Activated CD4-positive, alpha-beta T cell treated with anti-CD3 and anti-CD28 coated beads for 36 hours (primary cell): Measurements from ENCODE around the gene IDH3G. TPM values are rescaled to one million over a fixed set of nuclear protein-coding genes. Genes with fewer than 3 reads are reported as not detected.
"Not testable (repeated sequence)": the region's sequence is repeated elsewhere in the genome, so short reads cannot be mapped to it uniquely, and the experiment has no call there.

Experiments
- ATAC-seq: fragments of 200-7000 bp; cut with Tn5 transposase; one replicate; pipeline ENCODE4 v1.10.0; 2021; ENCODE audit warnings: mild to moderate bottlenecking, moderate library complexity
- CTCF ChIA-PET: fragments of 350-600 bp; sonication (Branson Sonifier 250); formaldehyde crosslinking; loops from one replicate; lab custom pipeline; 2021; ENCODE audit warnings: antibody characterized with exemption; lab: Charles Lee
- POLR2A ChIA-PET: fragments of 350-600 bp; sonication (Branson Sonifier 250); formaldehyde crosslinking; loops from one replicate; lab custom pipeline; 2021; ENCODE audit warnings: antibody characterized with exemption, inconsistent platforms; lab: Charles Lee
- DNase-seq: peaks from one replicate; pipeline ENCODE4 v3.0.0-alpha.2; 2020
- H3K27ac Mint-ChIP-seq: one replicate; pipeline ENCODE4 v1.8.0; 2021; ENCODE audit warnings: mixed read lengths
- H3K27me3 Mint-ChIP-seq: one replicate; pipeline ENCODE4 v1.8.0; 2021; ENCODE audit warnings: mixed read lengths
- H3K36me3 Mint-ChIP-seq: one replicate; pipeline ENCODE4 v1.8.0; 2021; ENCODE audit warnings: low read depth, mixed read lengths
- H3K4me1 Mint-ChIP-seq: one replicate; pipeline ENCODE4 v1.8.0; 2021; ENCODE audit warnings: mixed read lengths
- H3K4me3 Mint-ChIP-seq: one replicate; pipeline ENCODE4 v1.8.0; 2021; ENCODE audit warnings: mild to moderate bottlenecking, moderate library complexity, mixed read lengths
- H3K9me3 Mint-ChIP-seq: one replicate; pipeline ENCODE4 v1.8.0; 2021; ENCODE audit warnings: low read depth, mixed read lengths
- intact Hi-C, 2 experiments: fragments of 100-400 bp; cut with DNase I in 1 of 2; cut with micrococcal nuclease in 1 of 2; formaldehyde crosslinking; loops; one replicate each; pipeline versions ENCODE4 v1.14.2 to v1.15.1; 2022 to 2024; cut with DNase I, micrococcal nuclease
- total RNA-seq, 2 experiments: library from RNA; stranded (reverse); gene quantifications; one replicate each; pipeline ENCODE4 v1.2.3, GENCODE V29; 2021

The IDH3G gene
- total RNA-seq, 2 experiments from 2014 or later: 48.8 to 62.4 TPM

DNA sequence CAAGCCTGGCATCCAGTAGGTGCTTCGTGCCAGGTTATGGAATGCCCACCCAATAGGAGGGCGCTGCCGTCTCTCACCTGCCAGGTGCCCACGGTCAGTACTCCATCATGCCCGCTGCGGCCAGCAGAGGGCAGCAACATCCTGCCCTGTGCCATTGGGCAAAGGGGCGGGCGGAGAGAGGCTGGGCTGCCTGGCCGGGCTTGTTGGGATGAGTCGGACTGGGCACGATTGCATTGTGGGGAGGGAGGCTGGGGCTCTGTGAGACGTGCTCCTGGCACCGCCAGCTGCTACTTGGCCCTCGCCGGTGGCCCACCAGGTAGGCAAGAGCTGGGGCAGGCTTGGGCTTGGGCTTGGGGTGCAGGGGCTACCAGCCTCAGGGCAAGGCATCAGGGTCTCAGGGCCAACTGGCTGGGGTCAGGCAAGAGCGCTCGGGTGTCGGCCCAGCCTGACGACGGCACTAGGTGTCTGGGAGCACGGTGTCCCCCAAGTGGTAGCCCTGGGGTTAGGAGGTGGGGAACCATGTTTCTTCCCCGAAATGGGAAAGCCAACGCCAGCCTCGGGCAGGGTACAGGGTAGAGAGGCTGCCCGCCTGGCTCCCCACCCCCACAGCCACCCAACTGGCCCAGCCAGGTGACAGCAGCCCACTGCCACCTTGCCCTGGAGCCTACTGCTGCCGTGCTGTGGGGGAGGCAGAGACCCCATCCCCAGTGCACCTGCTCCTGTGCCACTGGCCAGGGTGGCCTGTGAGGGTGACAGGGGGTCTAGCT, 30.0 kb downstream of the IDH3G start, which contains the start of gene PLXNB3:
Gene PLXNB3, plus strand, starts transcription at position 261 of the 767 bp plus-strand sequence. CDS start 1,287 bp downstream, outside the sequence.
- H3K36me3 Mint-ChIP-seq: no peaks in the 10 kb centered on the region
- ATAC-seq (peak; percentile 87), DNase-seq (peak; percentile 86)
- no peaks in the 10 kb centered on the region for H3K9me3 Mint-ChIP-seq
- POLR2A ChIA-PET: no interaction called here
- intact Hi-C loops: loop anchor here (1.0 to 5.0 kb wide), 7 partner anchors 30 to 189 kb away; partner anchors contain the start of genes AVPR2 (in 1 of the 2), IDH3G (in 1 of the 2) and SSR4 (in 1 of the 2)
- H3K27ac Mint-ChIP-seq: no peak within 1 kb of the TSS
- H3K27me3 Mint-ChIP-seq: no peaks in the 10 kb centered on the region
- no peak within 1 kb of the TSS for H3K4me3 Mint-ChIP-seq
- peaks cover 9% of the 10 kb centered on the region for H3K4me1 Mint-ChIP-seq
- CTCF ChIA-PET: interaction anchor here (0.7 to 1.4 kb wide), 4 partner anchors 165 to 186 kb away, joined by 3 to 8 read pairs (median 4); no protein-coding TSS in a partner anchor

DNA sequence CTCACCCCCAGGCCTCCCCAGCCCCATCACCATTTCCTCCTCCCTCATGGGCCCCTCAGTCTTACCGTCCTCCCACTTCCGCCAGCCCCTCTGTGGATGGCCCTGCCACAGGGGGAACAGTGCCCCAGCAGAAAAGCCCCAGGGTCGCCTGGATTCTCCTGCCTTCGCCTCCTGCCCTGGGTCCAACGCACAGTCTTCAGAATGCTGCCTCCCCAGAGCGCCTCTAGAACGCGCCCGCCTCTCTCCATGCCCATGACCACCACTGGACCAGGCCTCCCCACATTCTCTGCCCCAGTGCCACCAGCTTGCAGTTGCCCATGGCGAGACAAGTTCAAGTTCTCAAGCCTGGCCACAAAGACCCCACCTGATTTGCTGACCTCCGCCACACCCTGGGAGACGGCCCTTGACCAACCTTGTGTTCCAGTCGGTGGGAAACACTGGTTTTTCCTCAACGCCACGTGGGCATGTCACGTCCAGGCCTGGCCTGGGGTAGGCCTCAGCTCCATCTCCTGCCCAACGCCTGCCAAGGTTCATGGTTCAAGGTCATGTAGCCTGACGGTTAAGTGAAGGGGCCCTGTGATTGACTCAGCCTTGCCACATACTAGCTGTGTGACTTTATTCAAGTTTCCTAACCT, 30.8 kb downstream of the IDH3G start:
- Mint-ChIP-seq H3K27ac (no peak overlapping the region), H3K4me1 (peaks cover 9% of the 10 kb centered on the region), H3K36me3 (no peaks in the 10 kb centered on the region), H3K4me3 (no peak overlapping the region), H3K27me3 (no peaks in the 10 kb centered on the region), H3K9me3 (no peaks in the 10 kb centered on the region)
- ATAC-seq (no peak), DNase-seq (no peak)
- intact Hi-C loops: loop anchor here (5.0 kb wide), 3 partner anchors 119 to 184 kb away; partner anchors contain the start of gene AVPR2 (in 1 of the 2)
- POLR2A ChIA-PET: no interaction called here
- CTCF ChIA-PET: interaction anchor here (0.7 to 1.4 kb wide), 5 partner anchors 11 to 186 kb away, joined by 3 to 8 read pairs (median 3); no protein-coding TSS in a partner anchor

DNA sequence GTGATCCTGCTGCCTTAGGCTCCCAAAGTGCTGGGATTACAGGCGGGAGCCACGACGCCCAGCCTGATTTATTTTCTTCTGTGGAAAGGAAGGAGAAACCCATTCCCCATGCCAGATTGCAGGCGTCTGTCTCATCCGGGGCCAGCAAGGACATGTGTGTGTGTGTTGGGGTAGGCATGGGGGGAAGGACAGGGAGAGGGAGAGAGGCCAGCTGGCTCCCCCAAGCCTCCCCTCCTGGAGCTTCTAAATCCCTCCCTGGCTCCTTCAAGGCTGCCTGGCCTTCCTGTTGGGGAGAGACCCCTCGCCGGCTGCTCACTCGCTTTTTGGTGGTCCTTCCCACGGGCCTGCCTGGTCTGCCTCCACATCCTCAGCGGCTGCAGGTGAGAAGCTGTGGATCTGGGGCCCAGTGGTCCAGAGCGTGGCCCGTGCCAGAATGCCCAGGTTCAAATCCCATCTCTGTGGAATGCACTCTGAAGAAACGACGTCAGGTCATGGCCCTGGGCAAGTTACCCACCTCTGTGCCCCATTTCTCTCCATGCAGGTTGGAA, 31.5 kb downstream of the IDH3G start:
- Mint-ChIP-seq H3K4me3 (no peak overlapping the region), H3K27me3 (no peaks in the 10 kb centered on the region), H3K27ac (no peak overlapping the region), H3K36me3 (no peaks in the 10 kb centered on the region), H3K4me1 (peaks cover 9% of the 10 kb centered on the region), H3K9me3 (no peaks in the 10 kb centered on the region)
- CTCF ChIA-PET: interaction anchor here (1.4 kb wide), 2 partner anchors 11 to 187 kb away, joined by 3 to 8 read pairs; no protein-coding TSS in a partner anchor
- POLR2A ChIA-PET: no interaction called here
- intact Hi-C loops: loop anchor here (5.0 kb wide), 3 partner anchors 120 to 185 kb away; partner anchors contain the start of gene AVPR2 (in 1 of the 2)
- DNase-seq (no peak), ATAC-seq (no peak)

DNA sequence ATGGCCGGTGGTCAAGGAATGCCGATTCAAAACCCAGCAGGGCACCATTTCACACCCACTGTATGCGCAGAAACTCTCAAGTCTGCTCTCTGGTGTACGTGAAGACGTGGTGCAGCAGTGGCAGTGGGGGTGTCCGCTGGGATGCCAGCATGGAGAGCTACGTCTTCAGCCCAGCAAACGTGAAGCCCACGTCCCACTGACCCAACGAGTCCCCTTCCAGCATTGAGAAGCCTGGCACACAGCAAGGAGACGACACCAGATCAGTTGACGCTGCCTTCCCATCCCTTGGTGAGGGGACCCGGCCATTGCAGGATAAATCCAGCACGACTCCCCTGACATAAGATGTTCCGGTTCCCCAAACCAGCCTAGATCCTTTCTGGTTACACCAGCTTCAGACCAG, 32.3 kb downstream of the IDH3G start:
- intact Hi-C loops: loop anchor here (5.0 kb wide), 3 partner anchors 120 to 185 kb away; partner anchors contain the start of gene AVPR2 (in 1 of the 2)
- H3K4me3 Mint-ChIP-seq: no peak overlapping the region
- H3K4me1 Mint-ChIP-seq: peaks cover 9% of the 10 kb centered on the region
- no peak overlapping the region for H3K27ac Mint-ChIP-seq
- POLR2A ChIA-PET: no interaction called here
- H3K36me3 Mint-ChIP-seq: no peaks in the 10 kb centered on the region
- no peaks in the 10 kb centered on the region for H3K27me3 Mint-ChIP-seq
- CTCF ChIA-PET: interaction anchor here (1.4 kb wide), 1 partner anchor 10 kb away, joined by 3 read pairs; no protein-coding TSS in a partner anchor
- no peak for ATAC-seq
- H3K9me3 Mint-ChIP-seq: no peaks in the 10 kb centered on the region
- no peak for DNase-seq

DNA sequence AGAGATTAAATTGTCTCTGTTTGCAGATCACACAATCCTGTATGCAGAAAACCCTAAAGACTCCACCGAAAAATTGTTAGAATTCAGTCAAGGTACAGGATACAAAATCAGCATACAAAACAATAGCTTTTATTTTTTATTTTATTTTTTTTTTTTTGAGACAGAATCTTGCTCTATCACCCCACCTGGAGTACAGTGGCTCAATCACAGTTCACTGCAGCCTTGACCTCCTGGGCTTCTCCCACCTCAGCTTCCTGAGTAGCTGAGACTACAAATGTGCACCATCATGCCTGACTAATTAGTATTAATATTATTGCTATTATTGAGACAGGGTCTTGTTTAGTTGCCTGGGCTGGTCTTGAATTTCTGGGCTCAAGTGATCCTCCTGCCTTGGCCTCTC, 39.0 kb downstream of the IDH3G start:
- CTCF ChIA-PET: no interaction called here
- H3K4me3 Mint-ChIP-seq: no peak overlapping the region
- no peaks in the 10 kb centered on the region for H3K4me1 Mint-ChIP-seq
- H3K27ac Mint-ChIP-seq: no peak overlapping the region
- no peaks in the 10 kb centered on the region for H3K36me3 Mint-ChIP-seq
- intact Hi-C loops: no loop called here
- POLR2A ChIA-PET: no interaction called here
- ATAC-seq (no peak), DNase-seq (no peak)
- no peaks in the 10 kb centered on the region for H3K9me3 Mint-ChIP-seq
- no peaks in the 10 kb centered on the region for H3K27me3 Mint-ChIP-seq

DNA sequence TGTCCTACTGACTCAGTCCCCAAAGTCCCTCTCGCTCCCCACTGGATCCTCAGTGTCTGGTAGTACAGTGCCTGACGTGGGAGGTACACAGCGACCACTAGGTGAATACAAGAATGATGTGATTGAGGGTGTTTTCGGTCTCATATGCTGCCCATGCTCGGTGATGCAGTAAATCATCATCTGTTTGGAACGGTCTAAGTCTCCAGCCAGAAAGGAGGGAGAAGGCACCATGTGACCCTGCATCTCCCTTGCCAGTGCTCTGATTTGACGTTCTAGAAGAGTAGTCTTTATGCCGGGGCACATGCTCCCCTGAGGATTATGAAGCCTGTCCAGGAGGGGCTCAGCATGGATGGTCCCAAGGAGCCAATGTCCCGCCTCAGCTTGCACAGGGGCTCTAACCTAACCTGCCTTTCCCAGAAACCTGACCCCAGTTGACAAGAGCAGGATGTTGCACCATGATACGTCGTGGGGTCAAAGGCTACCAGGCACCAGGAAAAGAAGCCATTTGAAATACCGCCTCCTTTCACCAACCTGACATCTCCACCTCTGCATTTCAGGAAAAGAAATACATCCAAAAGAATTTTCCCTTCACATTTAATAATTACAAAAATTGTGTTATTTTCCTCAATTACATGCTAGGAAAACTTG, 43.9 kb downstream of the IDH3G start:
- ChIA-PET CTCF (interaction anchor here (1.2 kb wide), 1 partner anchor 217 kb away, joined by 3 read pairs; no protein-coding TSS in a partner anchor), POLR2A (no interaction called here)
- intact Hi-C loops: no loop called here
- no peaks in the 10 kb centered on the region for H3K36me3 Mint-ChIP-seq
- no peak overlapping the region for H3K4me3 Mint-ChIP-seq
- no peaks in the 10 kb centered on the region for H3K4me1 Mint-ChIP-seq
- ATAC-seq: no peak
- no peak for DNase-seq
- no peaks in the 10 kb centered on the region for H3K9me3 Mint-ChIP-seq
- H3K27ac Mint-ChIP-seq: no peak overlapping the region
- peaks cover 2% of the 10 kb centered on the region for H3K27me3 Mint-ChIP-seq

DNA sequence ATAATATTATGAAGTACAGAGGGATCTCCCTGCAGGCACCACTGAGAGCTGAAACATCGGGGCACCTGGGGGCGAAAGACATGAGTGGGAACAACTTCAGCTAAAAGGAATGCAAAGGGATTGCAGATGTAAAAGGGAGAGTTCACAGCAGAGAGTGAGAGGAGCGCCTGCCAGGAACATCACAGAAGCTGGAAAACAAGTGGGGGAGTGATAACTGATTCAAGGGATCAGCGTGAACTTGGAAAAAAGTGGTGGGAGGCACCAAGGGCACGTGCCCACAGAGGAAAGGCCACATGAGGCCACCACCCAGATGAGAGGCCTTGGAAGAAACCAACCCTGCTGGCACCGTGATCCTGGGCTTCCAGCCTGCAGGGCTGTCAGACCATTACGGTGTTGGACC, 45.2 kb downstream of the IDH3G start:
- H3K9me3 Mint-ChIP-seq, H3K27ac Mint-ChIP-seq, POLR2A ChIA-PET, CTCF ChIA-PET, intact Hi-C loops, H3K36me3 Mint-ChIP-seq, ATAC-seq, DNase-seq, H3K4me3 Mint-ChIP-seq, H3K4me1 Mint-ChIP-seq, H3K27me3 Mint-ChIP-seq: not testable (repeated sequence)

DNA sequence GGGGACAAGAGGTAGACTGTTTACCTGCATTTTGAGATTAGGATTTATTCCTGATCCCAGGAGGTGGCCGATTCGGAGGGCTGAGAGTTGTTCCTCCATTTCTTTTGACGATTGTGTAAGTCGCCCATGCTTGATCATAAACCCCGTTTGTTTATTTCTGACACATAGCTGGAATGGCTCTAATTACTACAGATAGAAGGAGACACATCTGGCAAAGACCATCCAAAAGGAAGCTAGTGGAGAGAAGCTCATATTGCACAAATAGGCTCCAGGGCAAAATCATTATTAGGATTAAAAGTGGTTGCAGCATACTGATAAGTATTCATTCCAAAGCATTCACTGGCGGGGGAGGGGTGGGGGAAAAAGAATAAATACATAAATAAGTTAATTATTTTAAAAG, 47.2 kb downstream of the IDH3G start:
- ATAC-seq, H3K4me1 Mint-ChIP-seq, H3K27me3 Mint-ChIP-seq, H3K27ac Mint-ChIP-seq, H3K36me3 Mint-ChIP-seq, intact Hi-C loops, H3K4me3 Mint-ChIP-seq, DNase-seq, H3K9me3 Mint-ChIP-seq, POLR2A ChIA-PET, CTCF ChIA-PET: not testable (repeated sequence)

DNA sequence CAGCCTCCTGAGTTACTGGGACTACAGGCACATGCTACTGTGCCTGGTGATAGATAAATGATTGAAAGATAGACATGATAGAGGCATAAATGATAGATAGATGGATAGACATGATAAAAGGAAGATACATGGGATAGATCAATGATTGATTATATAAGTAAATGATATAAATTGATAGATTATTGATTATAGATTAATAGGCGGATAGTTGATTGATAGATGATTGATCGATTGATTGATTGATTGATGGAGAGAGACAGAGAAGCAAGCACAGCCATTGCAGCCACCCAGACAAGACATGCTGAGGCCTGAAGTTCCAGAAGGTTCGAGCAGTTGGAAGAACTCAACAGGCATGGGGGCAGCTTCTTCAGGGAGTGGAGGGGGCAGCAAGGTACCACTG, 47.8 kb downstream of the IDH3G start:
- ATAC-seq: no peak
- ChIA-PET CTCF (no interaction called here), POLR2A (no interaction called here)
- Mint-ChIP-seq H3K27ac (no peak overlapping the region), H3K4me3 (no peak overlapping the region), H3K27me3 (peaks cover 5% of the 10 kb centered on the region), H3K9me3 (no peaks in the 10 kb centered on the region), H3K36me3 (no peaks in the 10 kb centered on the region), H3K4me1 (peaks cover 2% of the 10 kb centered on the region)
- DNase-seq: no peak
- intact Hi-C loops: no loop called here

DNA sequence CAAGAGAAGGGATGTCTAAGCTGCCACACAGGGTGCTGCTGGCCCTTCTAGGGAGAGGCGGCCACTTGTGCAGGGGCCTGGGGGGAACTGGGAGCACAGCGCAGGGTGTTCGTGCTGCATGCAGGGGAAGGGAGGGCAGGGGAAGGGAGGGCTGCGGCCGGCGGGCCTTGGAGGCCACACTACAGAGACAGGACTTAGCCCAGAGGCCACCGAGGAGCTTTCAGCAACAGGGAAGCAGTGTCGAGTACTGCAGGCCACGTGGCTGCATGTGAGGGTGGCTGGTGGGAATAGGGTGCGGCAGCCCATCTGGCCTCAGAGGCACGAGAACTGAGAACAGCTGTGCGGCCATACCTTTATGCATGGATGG, 49.1 kb downstream of the IDH3G start:
- DNase-seq, H3K36me3 Mint-ChIP-seq, H3K9me3 Mint-ChIP-seq, H3K27ac Mint-ChIP-seq, POLR2A ChIA-PET, ATAC-seq, H3K27me3 Mint-ChIP-seq, intact Hi-C loops, H3K4me3 Mint-ChIP-seq: not testable (repeated sequence)
- peaks cover 12% of the 10 kb centered on the region for H3K4me1 Mint-ChIP-seq
- CTCF ChIA-PET: interaction anchor here (0.6 kb wide), 1 partner anchor 163 kb away, joined by 3 read pairs; no protein-coding TSS in a partner anchor
